GM23248 (cell line): ENCODE results near the gene CLEC16A. TPM values are rescaled to one million over a fixed set of nuclear protein-coding genes. Genes with fewer than 3 reads are reported as not detected.

Experiments
- DNase-seq: peaks from one replicate; pipeline ENCODE4 v3.0.0-alpha.2; 2015
- H2AFZ ChIP-seq: fragments of 200-600 bp; sonication (generic); 2 replicates; pipeline ENCODE4 v1.6.1; 2016; ENCODE audit warnings: antibody characterized with exemption
- H3F3A ChIP-seq: fragments of 200-600 bp; sonication (generic); 2 replicates; pipeline ENCODE4 v1.6.1; 2016; ENCODE audit warnings: mild to moderate bottlenecking, antibody characterized with exemption, mixed run types; ENCODE audit not compliant: insufficient read depth
- H3K27ac ChIP-seq: fragments of 200-600 bp; sonication (generic); 2 replicates; pipeline ENCODE4 v1.5.1; 2016; ENCODE audit warnings: mild to moderate bottlenecking
- H3K27me3 ChIP-seq: fragments of 200-600 bp; sonication (generic); replicated peaks from 2 replicates; pipeline ENCODE4 v1.6.1; 2016; ENCODE audit warnings: mild to moderate bottlenecking; ENCODE audit not compliant: insufficient read depth
- H3K36me3 ChIP-seq: fragments of 200-600 bp; sonication (generic); 2 replicates; pipeline ENCODE4 v1.6.1; 2016; ENCODE audit warnings: low read depth, mild to moderate bottlenecking
- H3K4me1 ChIP-seq: fragments of 200-600 bp; sonication (generic); 2 replicates; pipeline ENCODE4 v1.6.1; 2016; ENCODE audit warnings: mild to moderate bottlenecking; ENCODE audit not compliant: insufficient read depth
- H3K4me2 ChIP-seq: fragments of 200-600 bp; sonication (generic); one replicate; pipeline ENCODE4 v1.6.1; 2016; ENCODE audit warnings: mild to moderate bottlenecking; ENCODE audit not compliant: unreplicated experiment
- H3K4me3 ChIP-seq: fragments of 200-600 bp; sonication (generic); 2 replicates; pipeline ENCODE4 v1.5.1; 2016; ENCODE audit warnings: mild to moderate bottlenecking
- H3K79me2 ChIP-seq: fragments of 200-600 bp; sonication (generic); 2 replicates; pipeline ENCODE4 v1.6.1; 2016; ENCODE audit warnings: mild to moderate bottlenecking; ENCODE audit not compliant: insufficient read depth
- H3K9ac ChIP-seq: fragments of 200-600 bp; sonication (generic); 2 replicates; pipeline ENCODE4 v1.6.1; 2016; ENCODE audit warnings: mild to moderate bottlenecking
- H3K9me2 ChIP-seq: fragments of 200-600 bp; sonication (generic); 2 replicates; pipeline ENCODE4 v1.6.1; 2016; ENCODE audit warnings: mixed run types, mild to moderate bottlenecking, moderate library complexity; ENCODE audit not compliant: insufficient read depth
- H3K9me3 ChIP-seq: fragments of 200-600 bp; sonication (generic); one replicate; pipeline ENCODE4 v1.6.1; 2017; ENCODE audit warnings: low read depth
- H4K20me1 ChIP-seq: fragments of 200-600 bp; sonication (generic); 2 replicates; pipeline ENCODE4 v1.6.0; 2016; ENCODE audit not compliant: insufficient read depth
- EZH2 ChIP-seq: fragments of 200-600 bp; sonication (generic); IDR thresholded peaks from 2 replicates; pipeline ENCODE4 v1.6.1; 2018; ENCODE audit warnings: antibody characterized with exemption, mild to moderate bottlenecking; ENCODE audit not compliant: insufficient read depth, poor library complexity, severe bottlenecking
- EZH2phosphoT487 ChIP-seq: fragments of 200-600 bp; sonication (generic); IDR thresholded peaks from 2 replicates; pipeline ENCODE4 v1.6.1; 2018; ENCODE audit warnings: antibody characterized with exemption, moderate library complexity, mild to moderate bottlenecking, low read depth; ENCODE audit not compliant: insufficient read depth
- WGBS, 2 experiments: methylation state at CpG; one replicate each; pipeline ENCODE4 v1.1.6; 2015 to 2017; ENCODE audit warnings: low lambda C conversion rate in 2 of 2, low coverage in 1 of 2; ENCODE audit errors: missing lambda C conversion rate in 2 of 2; 5-methylcytosine and 5-hydroxymethylcytosine counted together
- in situ Hi-C: fragments of 300-500 bp; cut with MboI; formaldehyde crosslinking; loops from 2 replicates; pipeline ENCODE4 v1.15.0; 2020
- polyA plus RNA-seq: library from polyadenylated mRNA; unstranded; fragments of >200 nt; fragmentation: Nextera tagmentation; extraction: Ambion mirVana; gene quantifications from 2 replicates; pipeline ENCODE4 v1.2.1, GENCODE V29; 2016
- total RNA-seq: library from RNA; depleted of rRNA; stranded (reverse); fragments of >200 nt; shearing (Covaris generic); gene quantifications from 2 replicates; pipeline ENCODE4 v1.2.3, GENCODE V29; 2014

The CLEC16A gene
- total and polyA plus RNA-seq, 2 experiments from 2014 or later = 13.2 to 21.4 TPM

- H3K9me3 ChIP-seq = no peaks in the 10 kb centered on the region
- peak overlapping the region; percentile 1 for H3K4me2 ChIP-seq
- TF ChIP-seq EZH2phosphoT487 = no peak
- no peak for TF ChIP-seq EZH2
- no peaks in the 10 kb centered on the region for H3K79me2 ChIP-seq
- no peaks in the 10 kb centered on the region for H3K27me3 ChIP-seq
- no peaks in the 10 kb centered on the region for H3K9me2 ChIP-seq
- H3K9ac ChIP-seq = no peak overlapping the region
- peaks cover 52% of the 10 kb centered on the region for H3K4me1 ChIP-seq
- H3K27ac ChIP-seq = no peak overlapping the region
- H3K4me3 ChIP-seq = no peak overlapping the region
- no peaks in the 10 kb centered on the region for H4K20me1 ChIP-seq
- DNase-seq = peak; percentile 81
- H3K36me3 ChIP-seq = no peaks in the 10 kb centered on the region
- in situ Hi-C loops = no loop called here
- H3F3A ChIP-seq = peaks cover 38% of the 10 kb centered on the region
- WGBS, 2 experiments = 79 to 81% methylated on average over 11 of the region's 11 CpGs
- H2AFZ ChIP-seq = no peak overlapping the region
Observed at GRCh38 chr16:11135464-11135973, 191.2 kb downstream of the CLEC16A start.

DNA sequence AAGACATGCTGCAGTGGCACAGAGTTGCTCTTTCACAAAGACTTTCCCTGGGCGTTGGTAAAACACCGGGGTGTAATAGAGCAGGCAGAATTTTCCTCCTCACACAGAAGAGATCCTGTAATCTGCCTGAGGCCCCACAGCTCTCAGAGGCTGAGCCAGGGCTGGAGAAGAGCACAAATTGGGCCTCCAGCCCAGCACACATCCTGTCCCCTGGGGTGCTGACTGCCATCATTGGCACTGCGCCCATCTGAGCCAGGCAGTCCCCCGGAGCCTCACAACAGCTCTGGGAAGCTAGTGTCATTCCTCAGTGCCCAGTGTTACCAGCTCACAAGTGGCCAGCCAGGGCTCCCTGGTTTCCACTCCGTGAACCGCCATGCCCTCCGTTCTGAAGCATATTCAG is 192.2 kb downstream of the CLEC16A start:
- H3K9me2 ChIP-seq = no peaks in the 10 kb centered on the region
- no peak overlapping the region for H3K9ac ChIP-seq
- H3K4me2 ChIP-seq = no peak overlapping the region
- H3K27me3 ChIP-seq = no peaks in the 10 kb centered on the region
- peak; percentile 60 for DNase-seq
- peaks cover 52% of the 10 kb centered on the region for H3K4me1 ChIP-seq
- H3F3A ChIP-seq = peaks cover 38% of the 10 kb centered on the region
- in situ Hi-C loops = no loop called here
- H4K20me1 ChIP-seq = no peaks in the 10 kb centered on the region
- no peak for TF ChIP-seq EZH2
- TF ChIP-seq EZH2phosphoT487 = no peak
- H3K4me3 ChIP-seq = no peak overlapping the region
- H2AFZ ChIP-seq = no peak overlapping the region
- no peak overlapping the region for H3K27ac ChIP-seq
- WGBS, 2 experiments = 72 to 77% methylated on average over 7 of the region's 7 CpGs
- no peaks in the 10 kb centered on the region for H3K79me2 ChIP-seq
- H3K36me3 ChIP-seq = no peaks in the 10 kb centered on the region
- H3K9me3 ChIP-seq = no peaks in the 10 kb centered on the region

DNA sequence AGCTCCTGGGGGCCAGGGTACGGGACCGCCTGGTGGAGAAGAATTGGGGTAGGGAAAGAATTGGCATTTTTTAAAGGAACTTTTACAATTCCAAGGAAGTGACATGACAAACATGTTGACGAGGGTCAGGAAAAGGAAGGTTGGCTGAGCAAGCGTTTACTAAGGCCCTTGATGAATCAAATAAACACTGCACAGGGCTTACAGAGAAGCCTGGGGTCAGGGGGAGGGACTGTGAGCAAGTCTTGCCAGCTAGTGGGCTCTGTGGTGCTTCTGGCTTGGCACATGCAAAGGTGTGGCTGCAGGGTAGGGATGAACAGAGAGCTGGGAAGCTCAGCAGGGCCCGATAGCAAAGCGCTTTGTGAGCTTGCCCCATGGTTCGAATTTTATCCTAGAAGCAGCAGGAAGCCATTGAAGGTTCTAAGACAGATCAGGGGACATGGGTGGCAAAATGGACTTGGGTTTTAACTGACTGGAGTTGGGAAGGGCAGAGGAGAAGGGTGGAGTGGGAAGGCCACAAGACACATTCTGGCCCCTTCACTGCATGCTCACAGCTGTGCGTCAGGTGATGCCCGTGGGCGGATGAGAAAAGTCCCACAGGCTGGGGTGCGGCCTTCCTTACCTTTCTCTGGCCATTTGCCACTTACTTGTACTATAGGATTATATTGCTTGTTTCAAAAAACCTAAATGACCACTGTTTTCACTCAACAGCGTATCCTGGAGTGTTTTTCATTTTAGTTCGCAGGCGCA is 193.8 kb downstream of the CLEC16A start:
- H3K4me2 ChIP-seq = no peak overlapping the region
- no peaks in the 10 kb centered on the region for H3K79me2 ChIP-seq
- H3K9ac ChIP-seq = no peak overlapping the region
- peaks cover 45% of the 10 kb centered on the region for H3K4me1 ChIP-seq
- DNase-seq = no peak
- no peaks in the 10 kb centered on the region for H3K27me3 ChIP-seq
- H3K27ac ChIP-seq = no peak overlapping the region
- TF ChIP-seq EZH2phosphoT487 (no peak), EZH2 (no peak)
- H3K9me2 ChIP-seq = no peaks in the 10 kb centered on the region
- H2AFZ ChIP-seq = no peak overlapping the region
- H3K36me3 ChIP-seq = no peaks in the 10 kb centered on the region
- WGBS, 2 experiments = 94 to 98% methylated on average over 14 of the region's 14 CpGs
- no peak overlapping the region for H3K4me3 ChIP-seq
- H3K9me3 ChIP-seq = no peaks in the 10 kb centered on the region
- H3F3A ChIP-seq = peaks cover 38% of the 10 kb centered on the region
- in situ Hi-C loops = no loop called here
- H4K20me1 ChIP-seq = no peaks in the 10 kb centered on the region

DNA sequence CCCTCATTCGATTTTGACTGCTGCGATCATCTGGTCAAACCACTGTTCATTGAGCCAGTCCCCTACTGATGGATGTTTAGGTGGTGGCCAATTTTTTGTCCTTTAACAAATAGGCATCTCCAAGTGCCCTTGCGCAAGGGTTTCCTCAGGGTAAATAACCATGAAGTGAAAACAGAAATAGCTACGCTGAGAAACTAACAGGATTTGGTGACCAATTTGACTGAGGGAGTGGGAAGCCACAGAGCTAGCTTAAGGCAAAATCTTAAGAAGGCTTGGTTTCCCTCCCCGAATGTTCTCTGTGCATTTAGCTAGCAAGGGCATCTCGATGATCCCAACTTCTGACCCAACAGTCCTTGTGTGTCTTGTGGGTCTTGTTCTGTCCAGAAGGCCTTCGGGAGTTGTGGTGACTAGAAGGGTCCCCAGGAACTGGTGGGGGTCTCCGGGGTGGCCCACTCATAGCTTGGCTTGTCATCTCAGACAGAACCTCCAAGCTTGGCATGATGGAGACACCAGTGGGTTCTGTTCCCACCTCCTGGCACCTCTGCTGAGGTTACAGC is 194.5 kb downstream of the CLEC16A start:
- WGBS, 2 experiments = 94 to 97% methylated on average over 8 of the region's 8 CpGs
- no peak for TF ChIP-seq EZH2
- TF ChIP-seq EZH2phosphoT487 = no peak
- H3K4me3 ChIP-seq = no peak overlapping the region
- H3K9ac ChIP-seq = no peak overlapping the region
- H3F3A ChIP-seq = peaks cover 34% of the 10 kb centered on the region
- in situ Hi-C loops = no loop called here
- no peaks in the 10 kb centered on the region for H4K20me1 ChIP-seq
- H3K4me2 ChIP-seq = no peak overlapping the region
- no peak for DNase-seq
- no peaks in the 10 kb centered on the region for H3K9me3 ChIP-seq
- no peaks in the 10 kb centered on the region for H3K9me2 ChIP-seq
- H3K4me1 ChIP-seq = peaks cover 41% of the 10 kb centered on the region
- no peak overlapping the region for H2AFZ ChIP-seq
- no peaks in the 10 kb centered on the region for H3K79me2 ChIP-seq
- H3K36me3 ChIP-seq = no peaks in the 10 kb centered on the region
- no peak overlapping the region for H3K27ac ChIP-seq
- no peaks in the 10 kb centered on the region for H3K27me3 ChIP-seq
